GM18499 (cell line): ENCODE data around the gene MEX3B.
"Not testable (repeated sequence)": the region's sequence is repeated elsewhere in the genome, so short reads cannot be mapped to it uniquely, and the experiment has no call there.

ENCODE experiments used
- ATAC-seq: cut with Tn5 transposase; IDR thresholded peaks from one replicate; pipeline ENCODE4 v1.9.1; 2021; ENCODE audit warnings: moderate number of reproducible peaks; ENCODE audit not compliant: insufficient read depth, unreplicated experiment

Gene MEX3B

GRCh38 chr15:82018201-82018600 lies 27.6 kb downstream of the MEX3B start:
- ATAC-seq, result no peak

- no peak for ATAC-seq
These were observed 28.2 kb downstream of the MEX3B start for GRCh38 chr15:82017656-82018055.

- ATAC-seq, result no peak
These were observed 30.8 kb downstream of the MEX3B start for GRCh38 chr15:82014989-82015388.

GRCh38 chr15:82012908-82013307 lies 32.9 kb downstream of the MEX3B start:
- no peak for ATAC-seq

- no peak for ATAC-seq
These were observed 40.6 kb downstream of the MEX3B start for GRCh38 chr15:82005239-82005638.

DNA sequence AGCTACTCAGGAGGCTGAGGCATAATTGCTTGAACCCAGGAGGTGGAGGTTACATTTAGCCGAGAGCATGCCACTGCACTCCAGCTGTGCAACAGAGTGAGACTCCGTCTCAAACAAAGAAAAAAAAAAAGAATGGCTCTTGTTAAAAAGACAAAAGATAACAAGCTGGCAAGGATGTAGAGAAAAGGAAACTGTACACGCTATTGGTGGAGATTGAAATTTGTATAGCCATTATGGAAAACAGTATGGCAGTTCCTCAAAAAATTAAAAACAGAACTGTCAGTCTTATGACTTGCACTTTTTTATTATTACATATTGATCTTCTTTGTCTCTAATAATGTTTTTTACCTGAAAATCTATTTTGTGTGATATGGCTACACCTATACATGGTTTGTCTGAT lies 41.9 kb downstream of the MEX3B start:
- no peak for ATAC-seq

- not testable (repeated sequence) for ATAC-seq
These were observed 50.7 kb downstream of the MEX3B start for GRCh38 chr15:81995081-81995480.

- no peak for ATAC-seq
These were observed 53.3 kb downstream of the MEX3B start for GRCh38 chr15:81992523-81992922.
